A673 (cell line): ENCODE measurements around the gene HDAC8.

Source experiments
- CTCF ChIP-seq: fragments of 300-800, 200-600 bp; sonication (generic); conservative IDR thresholded peaks from 2 replicates; pipeline ENCODE4 v1.5.1; 2017; ENCODE audit warnings: low read depth, mild to moderate bottlenecking, antibody characterized with exemption, low read length, moderate library complexity, mixed read lengths
- EZH2 ChIP-seq: fragments of 200-600 bp; sonication (generic); IDR thresholded peaks from 2 replicates; pipeline ENCODE4 v1.6.1; 2017; ENCODE audit warnings: borderline replicate concordance, low read depth, mild to moderate bottlenecking, mixed read lengths, antibody characterized with exemption, low read length; ENCODE audit not compliant: poor library complexity, severe bottlenecking

GRCh38 chrX:72313707-72314641 is 258.7 kb downstream of the HDAC8 start:
- no peak for TF ChIP-seq CTCF
- TF ChIP-seq EZH2: no peak
